Activated CD8-positive, alpha-beta memory T cell treated with anti-CD3 and anti-CD28 coated beads for 36 hours (primary cell): ENCODE data around the gene LCE2D. TPM values are rescaled to one million over a fixed set of nuclear protein-coding genes. Genes with fewer than 3 reads are reported as not detected.
"Not testable (repeated sequence)": the region's sequence is repeated elsewhere in the genome, so short reads cannot be mapped to it uniquely, and the experiment has no call there.

Experiments used
- CTCF ChIA-PET: fragments of 350-600 bp; sonication (Branson Sonifier 250); formaldehyde crosslinking; loops from one replicate; lab custom pipeline; 2021; ENCODE audit warnings: antibody characterized with exemption; lab: Charles Lee
- POLR2A ChIA-PET: fragments of 350-600 bp; sonication (Branson Sonifier 250); formaldehyde crosslinking; loops from one replicate; lab custom pipeline; 2021; ENCODE audit warnings: antibody characterized with exemption; lab: Charles Lee
- total RNA-seq, 2 experiments: library from RNA; stranded (reverse); gene quantifications; one replicate each; pipeline ENCODE4 v1.2.3, GENCODE V29; 2021

Gene LCE2D
- total RNA-seq, result not detected

GRCh38 chr1:152663098-152663497, at the start of gene LCE2D:
TSS of gene LCE2D (plus strand) at chr1:152663380. CDS start at chr1:152664106, 726 bp downstream.
- POLR2A ChIA-PET, result no interaction called here
- CTCF ChIA-PET, result no interaction called here

GRCh38 chr1:152613511-152613910, 49.7 kb upstream of the LCE2D start, which contains the start of gene LCE3B:
TSS of gene LCE3B (plus strand) at chr1:152613811. CDS start at chr1:152613811, 0 bp downstream.
- POLR2A ChIA-PET, result no interaction called here
- CTCF ChIA-PET, result no interaction called here

- ChIA-PET POLR2A (no interaction called here), CTCF (no interaction called here)
Measured at GRCh38 chr1:152621993-152622392, 41.2 kb upstream of the LCE2D start.

- POLR2A ChIA-PET, result no interaction called here
- CTCF ChIA-PET, result no interaction called here
Measured at GRCh38 chr1:152622803-152623202, 40.4 kb upstream of the LCE2D start, which contains the start of gene LCE3A. TSS of gene LCE3A (minus strand) at chr1:152623103. CDS start at chr1:152623103, 0 bp downstream.

- ChIA-PET POLR2A (no interaction called here), CTCF (no interaction called here)
Measured at GRCh38 chr1:152623203-152623844, 39.9 kb upstream of the LCE2D start.

GRCh38 chr1:152626744-152627143, 36.4 kb upstream of the LCE2D start:
- POLR2A ChIA-PET, result no interaction called here
- CTCF ChIA-PET, result no interaction called here

GRCh38 chr1:152630596-152630995, 32.6 kb upstream of the LCE2D start:
- ChIA-PET CTCF (no interaction called here), POLR2A (no interaction called here)

- ChIA-PET CTCF (no interaction called here), POLR2A (no interaction called here)
Measured at GRCh38 chr1:152640351-152640750, 22.8 kb upstream of the LCE2D start.

GRCh38 chr1:152643945-152644344, 19.2 kb upstream of the LCE2D start:
- CTCF ChIA-PET, result no interaction called here
- POLR2A ChIA-PET, result no interaction called here

- ChIA-PET POLR2A (no interaction called here), CTCF (interaction anchor here (0.9 kb wide), 1 partner anchor 9 kb away, joined by 3 read pairs; no protein-coding TSS in a partner anchor)
Measured at GRCh38 chr1:152645146-152645545, 18.0 kb upstream of the LCE2D start.

GRCh38 chr1:152646656-152647055, 16.5 kb upstream of the LCE2D start:
- ChIA-PET POLR2A (interaction anchor here (0.6 kb wide), 1 partner anchor 57 kb away, joined by 3 read pairs; no protein-coding TSS in a partner anchor), CTCF (no interaction called here)

GRCh38 chr1:152654110-152654509, 9.1 kb upstream of the LCE2D start:
- ChIA-PET POLR2A (no interaction called here), CTCF (interaction anchor here (0.7 to 1.3 kb wide), 7 partner anchors 9 to 846 kb away, joined by 3 to 5 read pairs (median 3); no protein-coding TSS in a partner anchor)

- POLR2A ChIA-PET, result no interaction called here
- CTCF ChIA-PET, result interaction anchor here (0.6 kb wide), 1 partner anchor 17 kb away, joined by 3 read pairs; no protein-coding TSS in a partner anchor
Measured at GRCh38 chr1:152656459-152656858, 6.7 kb upstream of the LCE2D start.

GRCh38 chr1:152657677-152658076, 5.5 kb upstream of the LCE2D start:
- CTCF ChIA-PET, result no interaction called here
- POLR2A ChIA-PET, result interaction anchor here (0.6 kb wide), 1 partner anchor 118 kb away, joined by 3 read pairs; no protein-coding TSS in a partner anchor

- CTCF ChIA-PET, result no interaction called here
- POLR2A ChIA-PET, result no interaction called here
Measured at GRCh38 chr1:152658649-152659048, 4.5 kb upstream of the LCE2D start.

- CTCF ChIA-PET, POLR2A ChIA-PET: not testable (repeated sequence)
Measured at GRCh38 chr1:152666171-152666570, 3.0 kb downstream of the LCE2D start.

- ChIA-PET POLR2A (no interaction called here), CTCF (no interaction called here)
Measured at GRCh38 chr1:152667648-152668047, 4.5 kb downstream of the LCE2D start.

GRCh38 chr1:152673016-152673415, 9.8 kb downstream of the LCE2D start:
- CTCF ChIA-PET, result no interaction called here
- POLR2A ChIA-PET, result no interaction called here

GRCh38 chr1:152674983-152675382, 11.8 kb downstream of the LCE2D start, which contains the start of gene LCE2C:
TSS of gene LCE2C (plus strand) at chr1:152675279. CDS start at chr1:152676016, 737 bp downstream.
- CTCF ChIA-PET, POLR2A ChIA-PET: not testable (repeated sequence)

- ChIA-PET CTCF (no interaction called here), POLR2A (no interaction called here)
Measured at GRCh38 chr1:152679459-152679858, 16.3 kb downstream of the LCE2D start.

GRCh38 chr1:152681616-152682015, 18.4 kb downstream of the LCE2D start:
- ChIA-PET CTCF (no interaction called here), POLR2A (no interaction called here)
